HCT116 (cell line): Measurements from ENCODE around the gene FAM76B.

Source experiments
- CTCF ChIP-seq, 3 experiments: fragments of 200-600 bp in 1 of 3; sonication (generic) in 1 of 3; IDR thresholded peaks in 2 of 3; conservative IDR thresholded peaks in 1 of 3; 2 replicates each; pipeline ENCODE4 v1.5.1; 2012 to 2017; ENCODE audit warnings: low read depth in 2 of 3, low read length in 2 of 3, antibody characterized with exemption in 1 of 3, borderline replicate concordance in 1 of 3, control low read depth in 1 of 3, mild to moderate bottlenecking in 1 of 3, mixed read lengths in 1 of 3, mixed run types in 1 of 3, moderate library complexity in 1 of 3; ENCODE audit not compliant: insufficient read depth in 1 of 3
- EZH2 ChIP-seq: fragments of 200-600 bp; sonication (generic); IDR thresholded peaks from 2 replicates; pipeline ENCODE4 v1.6.1; 2017; ENCODE audit warnings: antibody characterized with exemption, mixed run types

GRCh38 chr11:95832763-95833162 lies 43.2 kb upstream of the FAM76B start:
- TF ChIP-seq EZH2 (no peak), CTCF (IDR thresholded peaks at IDR 0.05 in 2 of 3, conservative IDR thresholded peaks at IDR 0.05 in 1 of 3; ENCODE audit: borderline replicate concordance in 1 of 3, insufficient read depth in 1 of 3, low read depth in 2 of 3, low read length in 2 of 3) (no peak; a peak in 1 of 6 replicates)
